Psoas muscle (tissue), 8 donors: ENCODE results near the gene LKAAEAR1. TPM values are rescaled to one million over a fixed set of nuclear protein-coding genes. Genes with fewer than 3 reads are reported as not detected.

Source experiments
- ATAC-seq, 4 donors: fragments of 200-7000 bp; cut with Tn5 transposase; one replicate each; pipeline ENCODE4 v1.9.1; 2020; ENCODE audit warnings: moderate library complexity in 3 of 4, mild to moderate bottlenecking in 2 of 4
- DNase-seq, 2 donors: peaks; one replicate each; pipeline ENCODE4 v3.0.0-alpha.2; 2020
- H3K27ac ChIP-seq: fragments of 200-600 bp; one replicate; pipeline ENCODE4 v1.8.0; 2022
- H3K27me3 ChIP-seq, 3 donors: fragments of 200-600 bp in 1 of 3; one replicate each; pipeline versions ENCODE4 v1.6.1 to v1.8.0; 2013 to 2022; ENCODE audit warnings: low read length in 2 of 3, mild to moderate bottlenecking in 2 of 3, moderate library complexity in 1 of 3; ENCODE audit not compliant: insufficient read depth in 3 of 3
- H3K36me3 ChIP-seq, 2 donors: fragments of 200-600 bp in 1 of 2; one replicate each; pipeline versions ENCODE4 v1.6.1 to v1.8.0; 2013 to 2022; ENCODE audit warnings: low read depth in 1 of 2, mild to moderate bottlenecking in 1 of 2, moderate library complexity in 1 of 2; ENCODE audit not compliant: insufficient read depth in 1 of 2
- H3K4me1 ChIP-seq: fragments of 200-600 bp; one replicate; pipeline ENCODE4 v1.8.0; 2022
- H3K4me3 ChIP-seq: fragments of 200-600 bp; one replicate; pipeline ENCODE4 v1.8.0; 2022; ENCODE audit warnings: mild to moderate bottlenecking
- H3K9me3 ChIP-seq: fragments of 200-600 bp; one replicate; pipeline ENCODE4 v1.8.0; 2022
- CTCF ChIP-seq: fragments of 200-600 bp; IDR thresholded peaks from one replicate; pipeline ENCODE4 v1.8.0; 2022; ENCODE audit warnings: antibody characterized with exemption
- WGBS, 3 donors: extraction: QIAGEN DNeasy Blood & Tissue Kit; methylation state at CpG; one replicate each; pipeline versions ENCODE4 v1.1.6 to v1.1.7; 2013; 5-methylcytosine and 5-hydroxymethylcytosine counted together
- intact Hi-C, 2 donors: fragments of 100-400 bp; cut with DNase I; formaldehyde crosslinking; loops; one replicate each; pipeline versions ENCODE4 v1.11.0 to v1.14.2; 2022
- polyA plus RNA-seq, 3 donors: library from polyadenylated mRNA; stranded (reverse); fragments of 200-250 nt; gene quantifications; one replicate each; pipeline ENCODE4 v1.2.3, GENCODE V29; 2013
- total RNA-seq, 4 donors: library from RNA; stranded (reverse); fragmentation: NEBNext Ultra II Directional in 2 of 4; extraction: Animal tissue kit (Norgen Biotek cat#: 25700) in 2 of 4; gene quantifications; one replicate each; pipeline versions ENCODE4 v1.2.1 to v1.2.4, GENCODE V29; 2021 to 2023
- donor health status: healthy with polysubstance abuse.
- donor health status: DM: no; HTN: no; CAD: no; lungs with moderate emphysema.
- donor health status: Bipolar disorder and iron deficiency.
- donor health status: healthy.
- donor health status: DM: yes; HTN: yes; CAD: no.
- donor health status: DM: no; HTN: no; CAD: no.
- donor health status: DM: no; HTN: no; CAD: no.
- donor health status: DM: yes; HTN: yes; CAD: no.

LKAAEAR1 gene
- total and polyA plus RNA-seq, 7 donors, result not detected

GRCh38 chr20:64065974-64066343 is 18.2 kb downstream of the LKAAEAR1 start:
- ATAC-seq (no peak), DNase-seq (no peak)
- no peak for TF ChIP-seq CTCF
- H3K4me3 ChIP-seq, result no peak overlapping the region
- H3K36me3 ChIP-seq, result no peaks in the 10 kb centered on the region
- no peak overlapping the region for H3K27ac ChIP-seq
- H3K4me1 ChIP-seq, result peaks cover 9% of the 10 kb centered on the region
- H3K27me3 ChIP-seq, result no peaks in the 10 kb centered on the region
- intact Hi-C loops, result no loop called here
- H3K9me3 ChIP-seq, result no peaks in the 10 kb centered on the region
- WGBS, 3 donors, result 44 to 67% (median 54%) methylated on average over 5 of the region's 5 CpGs

DNA sequence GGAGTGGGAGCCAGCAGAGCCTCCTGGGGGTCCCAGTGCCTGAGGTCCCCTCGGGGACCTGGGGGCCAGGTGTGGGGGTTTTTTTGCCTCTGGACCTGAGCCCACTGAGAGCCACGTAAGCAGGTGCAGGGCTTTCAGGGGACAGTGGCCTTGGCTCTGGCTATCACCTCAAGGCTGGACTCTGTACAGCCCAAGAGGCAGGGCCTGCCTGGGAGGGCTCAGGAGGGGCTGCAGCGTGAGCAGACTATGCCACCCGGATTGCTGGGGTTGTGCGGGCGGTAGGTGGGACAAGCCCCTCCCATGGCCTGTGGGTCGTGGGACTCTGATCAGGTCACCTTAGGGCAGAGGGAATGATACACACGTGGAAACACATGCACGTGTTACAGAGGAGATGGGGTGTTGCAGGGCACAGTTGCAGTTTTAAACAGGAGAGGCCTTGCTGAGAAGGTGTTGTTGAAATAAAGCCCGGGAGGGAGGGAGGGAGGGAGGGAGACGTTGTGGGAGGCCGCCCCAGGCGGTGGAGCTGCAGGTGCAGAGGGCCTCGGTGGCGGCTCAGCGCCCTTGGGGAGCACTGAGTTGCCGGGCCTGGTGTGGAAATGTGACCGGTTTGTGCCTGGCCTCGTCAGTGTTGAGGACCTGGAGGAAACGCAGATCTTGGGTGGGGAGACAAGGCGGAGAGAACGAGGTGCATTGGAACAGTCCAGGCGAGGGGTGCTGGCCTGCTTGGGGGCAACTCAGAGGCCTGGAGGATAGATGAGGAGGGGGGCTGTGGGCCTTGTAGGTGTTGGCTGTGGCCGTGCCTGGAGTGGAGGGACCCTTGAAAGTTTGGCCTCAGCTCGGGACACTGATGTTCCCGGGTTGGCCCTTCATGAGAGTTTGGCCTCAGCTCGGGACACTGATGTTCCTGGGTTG is 18.9 kb downstream of the LKAAEAR1 start:
- Histone ChIP-seq H3K9me3 (no peaks in the 10 kb centered on the region), H3K36me3 (no peaks in the 10 kb centered on the region), H3K27me3 (no peaks in the 10 kb centered on the region), H3K4me1 (peaks cover 9% of the 10 kb centered on the region), H3K27ac (no peak overlapping the region), H3K4me3 (no peak overlapping the region)
- intact Hi-C loops, result no loop called here
- WGBS, 3 donors, result 45 to 54% (median 51%) methylated on average over 27 of the region's 27 CpGs
- no peak for DNase-seq
- no peak for ATAC-seq
- no peak for TF ChIP-seq CTCF

GRCh38 chr20:64064145-64064698 is 20.0 kb downstream of the LKAAEAR1 start:
- Histone ChIP-seq H3K4me3 (peak overlapping the region; percentile 97), H3K27ac (no peak overlapping the region), H3K9me3 (no peaks in the 10 kb centered on the region), H3K36me3 (no peaks in the 10 kb centered on the region), H3K4me1 (peaks cover 9% of the 10 kb centered on the region), H3K27me3 (no peaks in the 10 kb centered on the region)
- no peak for ATAC-seq
- intact Hi-C loops, result no loop called here
- TF ChIP-seq CTCF, result no peak
- no peak for DNase-seq
- WGBS, 3 donors, result 20 to 37% (median 20%) methylated on average over 12 of the region's 12 CpGs

GRCh38 chr20:64063389-64064144 is 20.6 kb downstream of the LKAAEAR1 start:
- H3K27ac ChIP-seq, result peak overlapping the region; percentile 80
- intact Hi-C loops, result no loop called here
- peak in 3 of 4 donors; percentile 4 to 14 (median 6) for ATAC-seq
- peak in 1 of 2 donors; percentile 54 for DNase-seq
- peaks cover 9% of the 10 kb centered on the region for H3K4me1 ChIP-seq
- no peaks in the 10 kb centered on the region for H3K9me3 ChIP-seq
- peak overlapping the region; percentile 97 for H3K4me3 ChIP-seq
- WGBS, 3 donors, result 2 to 3% (median 2%) methylated on average over 33 to 51 of the region's 51 CpGs
- no peak for TF ChIP-seq CTCF
- no peaks in the 10 kb centered on the region for H3K27me3 ChIP-seq
- H3K36me3 ChIP-seq, result no peaks in the 10 kb centered on the region
